Panc1 (cell line): ENCODE measurements around the gene PARP8. TPM values are rescaled to one million over a fixed set of nuclear protein-coding genes. Genes with fewer than 3 reads are reported as not detected.
"Not testable (repeated sequence)": the region's sequence is repeated elsewhere in the genome, so short reads cannot be mapped to it uniquely, and the experiment has no call there.

Experiments used
- ATAC-seq: fragments of 200-7000 bp; cut with Tn5 transposase; 2 replicates; pipeline ENCODE4 v1.9.1; 2020; ENCODE audit warnings: mild to moderate bottlenecking, moderate library complexity
- BruUV-seq: library from RNA; stranded (reverse); fragments of 400-500 nt; replicated peaks from 2 replicates; lab custom pipeline; 2021; lab: Mats Ljungman, UMichigan
- CTCF ChIA-PET: fragments of 300-600 bp; sonication (Branson Sonifier 250); formaldehyde crosslinking; loops from one replicate; lab custom pipeline; 2022; ENCODE audit warnings: antibody characterized with exemption; lab: Charles Lee
- POLR2A ChIA-PET: fragments of 300-600 bp; sonication (Branson Sonifier 250); formaldehyde crosslinking; loops from one replicate; lab custom pipeline; 2022; ENCODE audit warnings: antibody characterized with exemption; lab: Charles Lee
- DNase-seq: peaks from one replicate; pipeline ENCODE4 v3.0.0-alpha.2; 2010; ENCODE audit warnings: low read depth, low spot score
- H3K27ac ChIP-seq: 2 replicates; pipeline ENCODE4 v1.5.1; 2011; ENCODE audit warnings: mild to moderate bottlenecking, low read length, inconsistent platforms
- H3K27me3 ChIP-seq: fragments of 200-500 bp; sonication (Bioruptor generic); 2 replicates; pipeline ENCODE4 v1.6.0; 2014; ENCODE audit warnings: low read length, inconsistent platforms; ENCODE audit not compliant: control insufficient read depth, insufficient read depth
- H3K36me3 ChIP-seq: fragments of 200-500 bp; sonication (Bioruptor generic); 2 replicates; pipeline ENCODE4 v1.5.1; 2014; ENCODE audit warnings: inconsistent platforms, mild to moderate bottlenecking, low read length, moderate library complexity; ENCODE audit not compliant: control insufficient read depth, insufficient read depth
- H3K4me1 ChIP-seq: 2 replicates; pipeline ENCODE4 v1.5.1; 2011; ENCODE audit warnings: inconsistent platforms, mild to moderate bottlenecking, low read length, moderate library complexity; ENCODE audit not compliant: control insufficient read depth, insufficient read depth
- H3K4me3 ChIP-seq, 2 experiments: 2 replicates each; pipeline ENCODE4 v1.5.1; 2011 to 2012; ENCODE audit warnings: low read depth in 2 of 2, low read length in 2 of 2, mild to moderate bottlenecking in 2 of 2, inconsistent platforms in 1 of 2, moderate library complexity in 1 of 2
- H3K9me3 ChIP-seq: fragments of 200-500 bp; sonication (Bioruptor generic); 2 replicates; pipeline ENCODE4 v1.5.1; 2014; ENCODE audit warnings: low read depth, mild to moderate bottlenecking, inconsistent platforms, low read length, moderate library complexity; ENCODE audit not compliant: control insufficient read depth, insufficient read depth
- POLR2AphosphoS5 ChIP-seq: IDR thresholded peaks from 2 replicates; pipeline ENCODE4 v1.6.1; 2012; ENCODE audit warnings: mild to moderate bottlenecking, low read depth, low read length, moderate library complexity
- REST ChIP-seq, 2 experiments: IDR thresholded peaks; 2 replicates each; pipeline ENCODE4 v1.6.1; 2011 to 2012; ENCODE audit warnings: low read depth in 2 of 2, control low read depth in 1 of 2, low read length in 1 of 2, mild to moderate bottlenecking in 1 of 2, moderate library complexity in 1 of 2; ENCODE audit not compliant: insufficient read depth in 1 of 2
- SIN3A ChIP-seq: IDR thresholded peaks from 2 replicates; pipeline ENCODE4 v1.6.1; 2012; ENCODE audit warnings: low read depth, mild to moderate bottlenecking, low read length, moderate library complexity, borderline replicate concordance; ENCODE audit not compliant: insufficient read depth
- TCF7L2 ChIP-seq: IDR thresholded peaks from 2 replicates; pipeline ENCODE4 v1.6.1; 2011; ENCODE audit warnings: mild to moderate bottlenecking, low read depth, low read length, inconsistent platforms
- in situ Hi-C: cut with HindIII; loops from 2 replicates; pipeline ENCODE4 v1.10.0; 2016; ENCODE audit warnings: low sequenced_read_pairs, low pct_unique_long_range_greater_than_20kb
- intact Hi-C: fragments of 100-400 bp; cut with micrococcal nuclease; formaldehyde crosslinking; loops from one replicate; pipeline ENCODE4 v1.10.0; 2022; ENCODE audit not compliant: unreplicated experiment
- total RNA-seq: library from RNA; stranded (reverse); gene quantifications from one replicate; pipeline ENCODE4 v1.2.1, GENCODE V29; 2021; ENCODE audit not compliant: unreplicated experiment
- TF ChIP-seq, protein P1 (sequence below): fragments of 450-650 bp; IDR thresholded peaks from 2 replicates; pipeline ENCODE4 v1.5.1; 2017; ENCODE audit warnings: mild to moderate bottlenecking

Gene PARP8
- total RNA-seq, 1 experiment from 2014 or later, result 20.2 TPM

DNA sequence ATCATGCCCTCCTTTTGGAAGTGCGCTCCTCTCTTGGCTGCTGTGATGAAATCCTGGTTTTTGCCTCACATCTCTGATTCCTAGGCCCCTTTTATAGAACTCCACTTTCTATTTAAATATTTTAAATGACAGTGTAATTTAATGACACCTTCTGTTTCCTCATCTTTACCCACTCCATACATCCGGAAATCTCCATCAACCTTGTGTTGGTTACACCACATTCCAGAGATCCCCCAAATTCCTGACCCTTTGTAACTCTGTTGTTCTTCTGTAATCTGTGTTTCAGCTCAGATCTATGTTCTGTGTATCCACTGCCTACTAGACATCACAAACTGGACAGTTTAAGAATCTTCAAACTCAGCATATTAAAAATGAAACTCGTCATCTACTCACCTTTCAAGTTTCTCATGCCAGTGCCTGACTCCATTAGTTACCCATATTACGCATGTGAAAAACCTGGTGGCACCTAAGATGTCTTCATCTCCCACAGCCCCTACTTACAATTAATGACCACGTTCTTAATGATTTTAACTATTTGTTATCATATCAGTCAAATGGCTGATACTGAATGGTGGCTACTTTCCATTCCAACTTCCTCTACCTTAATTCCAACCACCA, 25.1 kb downstream of the PARP8 start:
- ChIA-PET POLR2A (no interaction called here), CTCF (no interaction called here)
- no peak for DNase-seq
- no peak for ATAC-seq
- H3K36me3 ChIP-seq, result no peaks in the 10 kb centered on the region
- no TSS peak for BruUV-seq
- H3K4me3 ChIP-seq, result no peak overlapping the region
- in situ Hi-C loops, result no loop called here
- H3K27ac ChIP-seq, result no peak overlapping the region
- no peaks in the 10 kb centered on the region for H3K27me3 ChIP-seq
- H3K4me1 ChIP-seq, result no peaks in the 10 kb centered on the region
- no peak for TF ChIP-seq POLR2AphosphoS5
- TF ChIP-seq SIN3A, result no peak
- TF ChIP-seq, protein P1, sequence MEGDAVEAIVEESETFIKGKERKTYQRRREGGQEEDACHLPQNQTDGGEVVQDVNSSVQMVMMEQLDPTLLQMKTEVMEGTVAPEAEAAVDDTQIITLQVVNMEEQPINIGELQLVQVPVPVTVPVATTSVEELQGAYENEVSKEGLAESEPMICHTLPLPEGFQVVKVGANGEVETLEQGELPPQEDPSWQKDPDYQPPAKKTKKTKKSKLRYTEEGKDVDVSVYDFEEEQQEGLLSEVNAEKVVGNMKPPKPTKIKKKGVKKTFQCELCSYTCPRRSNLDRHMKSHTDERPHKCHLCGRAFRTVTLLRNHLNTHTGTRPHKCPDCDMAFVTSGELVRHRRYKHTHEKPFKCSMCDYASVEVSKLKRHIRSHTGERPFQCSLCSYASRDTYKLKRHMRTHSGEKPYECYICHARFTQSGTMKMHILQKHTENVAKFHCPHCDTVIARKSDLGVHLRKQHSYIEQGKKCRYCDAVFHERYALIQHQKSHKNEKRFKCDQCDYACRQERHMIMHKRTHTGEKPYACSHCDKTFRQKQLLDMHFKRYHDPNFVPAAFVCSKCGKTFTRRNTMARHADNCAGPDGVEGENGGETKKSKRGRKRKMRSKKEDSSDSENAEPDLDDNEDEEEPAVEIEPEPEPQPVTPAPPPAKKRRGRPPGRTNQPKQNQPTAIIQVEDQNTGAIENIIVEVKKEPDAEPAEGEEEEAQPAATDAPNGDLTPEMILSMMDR, result no peak
- no peak for TF ChIP-seq REST (IDR thresholded peaks at IDR 0.05; ENCODE audit: insufficient read depth in 1 of 2, low read depth in 2 of 2, low read length in 1 of 2)
- no peak for TF ChIP-seq TCF7L2
- intact Hi-C loops, result no loop called here
- no peaks in the 10 kb centered on the region for H3K9me3 ChIP-seq

- TF ChIP-seq, protein P1, result no peak
- TF ChIP-seq REST (IDR thresholded peaks at IDR 0.05; ENCODE audit: insufficient read depth in 1 of 2, low read depth in 2 of 2, low read length in 1 of 2) (no peak), POLR2AphosphoS5 (no peak), SIN3A (no peak), TCF7L2 (no peak)
- in situ Hi-C loops (no loop called here), intact Hi-C loops (no loop called here)
- CTCF ChIA-PET, result no interaction called here
- no TSS peak for BruUV-seq
- POLR2A ChIA-PET, result no interaction called here
- DNase-seq (peak; percentile 2), ATAC-seq (no peak)
- Histone ChIP-seq H3K4me1 (no peaks in the 10 kb centered on the region), H3K27me3 (no peaks in the 10 kb centered on the region), H3K27ac (no peak overlapping the region), H3K4me3 (no peak overlapping the region), H3K36me3 (no peaks in the 10 kb centered on the region), H3K9me3 (no peaks in the 10 kb centered on the region)
These were observed 27.7 kb downstream of the PARP8 start for GRCh38 chr5:50694027-50694590.

DNA sequence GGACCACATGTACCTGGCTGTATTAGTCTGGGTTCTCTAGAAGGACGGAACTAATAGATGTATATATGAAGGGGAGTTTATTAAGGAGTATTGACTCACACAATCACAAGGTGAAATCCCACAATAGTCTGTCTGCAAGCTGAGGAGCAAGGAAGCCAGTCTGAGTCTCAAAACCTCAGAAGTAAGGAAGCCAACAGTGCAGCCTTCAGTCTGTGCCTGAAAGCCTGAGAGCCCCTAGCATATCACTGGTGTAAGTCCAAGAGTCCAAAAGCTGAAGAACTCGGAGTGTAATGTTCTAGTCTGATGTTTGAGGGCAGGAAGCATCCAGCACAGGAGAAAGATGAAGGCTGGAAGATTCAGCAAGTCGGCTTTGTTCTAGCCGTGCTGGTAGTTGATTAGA, 28.2 kb downstream of the PARP8 start:
- POLR2A ChIA-PET, H3K4me3 ChIP-seq, H3K9me3 ChIP-seq, DNase-seq, H3K4me1 ChIP-seq, ATAC-seq, BruUV-seq, H3K27me3 ChIP-seq, CTCF ChIA-PET, H3K36me3 ChIP-seq, in situ Hi-C loops, H3K27ac ChIP-seq, intact Hi-C loops: not testable (repeated sequence)
